K562 (cell line): ENCODE results near the gene CD6. TPM values are rescaled to one million over a fixed set of nuclear protein-coding genes. Genes with fewer than 3 reads are reported as not detected.

Source experiments
- GABPB1 ChIP-seq: sonication (generic); formaldehyde crosslinking; IDR thresholded peaks from 2 replicates; pipeline ENCODE4 v1.8.0; 2022; ENCODE audit warnings: mild to moderate bottlenecking, missing genetic modification reagents
- MAFG ChIP-seq: fragments of 450-650 bp; conservative IDR thresholded peaks from 2 replicates; pipeline ENCODE4 v1.6.1; 2016; ENCODE audit warnings: missing genetic modification characterization, missing compliant biosample characterization
- MCM2 ChIP-seq: fragments of 450-650 bp; IDR thresholded peaks from 2 replicates; pipeline ENCODE4 v1.6.1; 2017; ENCODE audit warnings: low read depth, mild to moderate bottlenecking
- POLR2AphosphoS5 ChIP-seq: IDR thresholded peaks from 2 replicates; pipeline ENCODE4 v1.6.1; 2011; ENCODE audit warnings: mild to moderate bottlenecking, low read depth, low read length, moderate library complexity; ENCODE audit not compliant: control insufficient read depth, insufficient read depth
- ZNF316 ChIP-seq: fragments of 450-650 bp; IDR thresholded peaks from 2 replicates; pipeline ENCODE4 v1.6.1; 2016
- polyA plus RNA-seq, 8 experiments: library from polyadenylated mRNA; depleted of rRNA in 4 of 8; stranded (reverse) in 5 of 8; unstranded in 3 of 8; fragments of >200 nt; fragmentation: Nextera tagmentation in 2 of 8; fragmentation: Illumina TruSeq in 1 of 8; extraction: Ambion mirVana in 2 of 8; extraction: Trizol in 1 of 8; gene quantifications; 2 replicates each; pipeline versions ENCODE4 v1.2.1 to v1.2.3, GENCODE V29; 2011 to 2014; ENCODE audit warnings: inconsistent platforms in 1 of 8, missing spikeins in 1 of 8
- total RNA-seq, 7 experiments: library from RNA; depleted of rRNA in 6 of 7; stranded (reverse); fragments of >200 nt in 6 of 7; fragmentation: Illumina TruSeq in 2 of 7; extraction: Trizol in 2 of 7; gene quantifications; 2 replicates each; pipeline versions ENCODE4 v1.2.1 to v1.2.3, GENCODE V29; 2011 to 2021; ENCODE audit warnings: low replicate concordance in 1 of 7
- TF ChIP-seq, protein P1 (sequence below), 2 experiments: fragments of 450-650 bp; formaldehyde crosslinking in 1 of 2; IDR thresholded peaks; 2 replicates each; pipeline versions ENCODE4 v1.4.0 to v1.6.1; 2014 to 2020; ENCODE audit warnings: mild to moderate bottlenecking in 2 of 2, borderline replicate concordance in 1 of 2, low read depth in 1 of 2
- TF ChIP-seq, protein P2 (sequence below): IDR thresholded peaks from 3 replicates; pipeline ENCODE4 v1.6.1; 2011; ENCODE audit warnings: borderline replicate concordance, mild to moderate bottlenecking, moderate library complexity; ENCODE audit not compliant: insufficient read length; ENCODE audit errors: extremely low read depth

The CD6 gene
- total and polyA plus RNA-seq, 9 of the 15 experiments (the other 6 are each of a cell fraction or from before 2014, with no cell fraction given), result 0.84 TPM; not detected in 8

DNA sequence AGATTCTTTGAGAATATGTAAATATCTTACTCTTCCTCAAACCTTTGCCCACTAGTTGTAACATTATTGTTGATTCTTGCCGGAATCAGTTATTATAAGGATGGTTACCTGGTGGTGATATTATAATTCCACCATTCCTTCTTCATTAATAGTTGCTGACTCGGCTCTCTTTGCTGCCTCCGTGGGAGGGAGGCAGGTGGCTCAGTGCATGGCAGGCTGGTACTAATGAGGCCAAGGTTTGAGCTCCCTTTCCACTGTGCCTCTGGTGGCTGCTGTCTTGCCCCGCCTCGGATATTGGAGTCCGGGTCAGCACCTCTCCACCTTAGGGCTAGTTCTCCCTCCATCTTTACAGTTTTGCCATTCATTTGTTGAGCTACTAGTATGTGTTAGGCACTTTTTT is 12.7 kb downstream of the CD6 start (continued):
- TF ChIP-seq, protein P1, sequence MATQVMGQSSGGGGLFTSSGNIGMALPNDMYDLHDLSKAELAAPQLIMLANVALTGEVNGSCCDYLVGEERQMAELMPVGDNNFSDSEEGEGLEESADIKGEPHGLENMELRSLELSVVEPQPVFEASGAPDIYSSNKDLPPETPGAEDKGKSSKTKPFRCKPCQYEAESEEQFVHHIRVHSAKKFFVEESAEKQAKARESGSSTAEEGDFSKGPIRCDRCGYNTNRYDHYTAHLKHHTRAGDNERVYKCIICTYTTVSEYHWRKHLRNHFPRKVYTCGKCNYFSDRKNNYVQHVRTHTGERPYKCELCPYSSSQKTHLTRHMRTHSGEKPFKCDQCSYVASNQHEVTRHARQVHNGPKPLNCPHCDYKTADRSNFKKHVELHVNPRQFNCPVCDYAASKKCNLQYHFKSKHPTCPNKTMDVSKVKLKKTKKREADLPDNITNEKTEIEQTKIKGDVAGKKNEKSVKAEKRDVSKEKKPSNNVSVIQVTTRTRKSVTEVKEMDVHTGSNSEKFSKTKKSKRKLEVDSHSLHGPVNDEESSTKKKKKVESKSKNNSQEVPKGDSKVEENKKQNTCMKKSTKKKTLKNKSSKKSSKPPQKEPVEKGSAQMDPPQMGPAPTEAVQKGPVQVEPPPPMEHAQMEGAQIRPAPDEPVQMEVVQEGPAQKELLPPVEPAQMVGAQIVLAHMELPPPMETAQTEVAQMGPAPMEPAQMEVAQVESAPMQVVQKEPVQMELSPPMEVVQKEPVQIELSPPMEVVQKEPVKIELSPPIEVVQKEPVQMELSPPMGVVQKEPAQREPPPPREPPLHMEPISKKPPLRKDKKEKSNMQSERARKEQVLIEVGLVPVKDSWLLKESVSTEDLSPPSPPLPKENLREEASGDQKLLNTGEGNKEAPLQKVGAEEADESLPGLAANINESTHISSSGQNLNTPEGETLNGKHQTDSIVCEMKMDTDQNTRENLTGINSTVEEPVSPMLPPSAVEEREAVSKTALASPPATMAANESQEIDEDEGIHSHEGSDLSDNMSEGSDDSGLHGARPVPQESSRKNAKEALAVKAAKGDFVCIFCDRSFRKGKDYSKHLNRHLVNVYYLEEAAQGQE (IDR thresholded peaks at IDR 0.05; ENCODE audit: borderline replicate concordance), result no peak
- TF ChIP-seq, protein P1 (CRISPR knock-in tag; IDR thresholded peaks at IDR 0.05; ENCODE audit: low read depth), result no peak
- no peak for TF ChIP-seq POLR2AphosphoS5
- TF ChIP-seq GABPB1 (CRISPR knock-in tag), result no peak
- TF ChIP-seq MAFG (tag), result 0 out of 2 replicates have a peak, but pooled peaks have one; percentile 22
- peak; percentile 55; the same call in 1 of the 2 replicates for TF ChIP-seq ZNF316
- TF ChIP-seq, protein P2, sequence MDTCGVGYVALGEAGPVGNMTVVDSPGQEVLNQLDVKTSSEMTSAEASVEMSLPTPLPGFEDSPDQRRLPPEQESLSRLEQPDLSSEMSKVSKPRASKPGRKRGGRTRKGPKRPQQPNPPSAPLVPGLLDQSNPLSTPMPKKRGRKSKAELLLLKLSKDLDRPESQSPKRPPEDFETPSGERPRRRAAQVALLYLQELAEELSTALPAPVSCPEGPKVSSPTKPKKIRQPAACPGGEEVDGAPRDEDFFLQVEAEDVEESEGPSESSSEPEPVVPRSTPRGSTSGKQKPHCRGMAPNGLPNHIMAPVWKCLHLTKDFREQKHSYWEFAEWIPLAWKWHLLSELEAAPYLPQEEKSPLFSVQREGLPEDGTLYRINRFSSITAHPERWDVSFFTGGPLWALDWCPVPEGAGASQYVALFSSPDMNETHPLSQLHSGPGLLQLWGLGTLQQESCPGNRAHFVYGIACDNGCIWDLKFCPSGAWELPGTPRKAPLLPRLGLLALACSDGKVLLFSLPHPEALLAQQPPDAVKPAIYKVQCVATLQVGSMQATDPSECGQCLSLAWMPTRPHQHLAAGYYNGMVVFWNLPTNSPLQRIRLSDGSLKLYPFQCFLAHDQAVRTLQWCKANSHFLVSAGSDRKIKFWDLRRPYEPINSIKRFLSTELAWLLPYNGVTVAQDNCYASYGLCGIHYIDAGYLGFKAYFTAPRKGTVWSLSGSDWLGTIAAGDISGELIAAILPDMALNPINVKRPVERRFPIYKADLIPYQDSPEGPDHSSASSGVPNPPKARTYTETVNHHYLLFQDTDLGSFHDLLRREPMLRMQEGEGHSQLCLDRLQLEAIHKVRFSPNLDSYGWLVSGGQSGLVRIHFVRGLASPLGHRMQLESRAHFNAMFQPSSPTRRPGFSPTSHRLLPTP, result no peak
- no peak for TF ChIP-seq MCM2
